ENCODE results near the gene ATP5F1A.

ATP5F1A gene

DNA sequence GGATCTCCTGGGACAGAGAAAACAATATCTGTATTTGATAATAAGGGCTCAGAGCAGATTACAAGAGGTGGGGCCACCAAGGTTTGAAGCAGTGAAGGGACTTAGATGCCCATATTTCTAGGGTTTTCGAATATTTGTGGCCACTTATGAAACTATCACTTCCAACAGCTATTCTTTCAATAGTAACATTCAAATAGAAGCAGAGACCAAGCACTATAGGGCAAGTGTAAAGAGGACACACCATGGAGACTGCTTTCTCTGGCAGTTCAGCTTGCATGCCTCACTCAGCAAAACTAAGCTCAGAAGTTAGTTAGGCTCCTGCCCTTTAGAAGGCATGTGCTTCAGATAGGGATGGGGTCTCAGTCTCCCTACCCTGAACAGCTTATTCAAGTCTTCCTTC is 36.3 kb downstream of the ATP5F1A start:
- TF ChIP-seq, protein P1, sequence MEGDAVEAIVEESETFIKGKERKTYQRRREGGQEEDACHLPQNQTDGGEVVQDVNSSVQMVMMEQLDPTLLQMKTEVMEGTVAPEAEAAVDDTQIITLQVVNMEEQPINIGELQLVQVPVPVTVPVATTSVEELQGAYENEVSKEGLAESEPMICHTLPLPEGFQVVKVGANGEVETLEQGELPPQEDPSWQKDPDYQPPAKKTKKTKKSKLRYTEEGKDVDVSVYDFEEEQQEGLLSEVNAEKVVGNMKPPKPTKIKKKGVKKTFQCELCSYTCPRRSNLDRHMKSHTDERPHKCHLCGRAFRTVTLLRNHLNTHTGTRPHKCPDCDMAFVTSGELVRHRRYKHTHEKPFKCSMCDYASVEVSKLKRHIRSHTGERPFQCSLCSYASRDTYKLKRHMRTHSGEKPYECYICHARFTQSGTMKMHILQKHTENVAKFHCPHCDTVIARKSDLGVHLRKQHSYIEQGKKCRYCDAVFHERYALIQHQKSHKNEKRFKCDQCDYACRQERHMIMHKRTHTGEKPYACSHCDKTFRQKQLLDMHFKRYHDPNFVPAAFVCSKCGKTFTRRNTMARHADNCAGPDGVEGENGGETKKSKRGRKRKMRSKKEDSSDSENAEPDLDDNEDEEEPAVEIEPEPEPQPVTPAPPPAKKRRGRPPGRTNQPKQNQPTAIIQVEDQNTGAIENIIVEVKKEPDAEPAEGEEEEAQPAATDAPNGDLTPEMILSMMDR (IDR thresholded peaks at IDR 0.05; ENCODE audit: insufficient read depth, low read length, poor library complexity, severe bottlenecking) = no peak
- TF ChIP-seq EZH2phosphoT487 (conservative IDR thresholded peaks at IDR 0.05; ENCODE audit: low read length) = no peak

DNA sequence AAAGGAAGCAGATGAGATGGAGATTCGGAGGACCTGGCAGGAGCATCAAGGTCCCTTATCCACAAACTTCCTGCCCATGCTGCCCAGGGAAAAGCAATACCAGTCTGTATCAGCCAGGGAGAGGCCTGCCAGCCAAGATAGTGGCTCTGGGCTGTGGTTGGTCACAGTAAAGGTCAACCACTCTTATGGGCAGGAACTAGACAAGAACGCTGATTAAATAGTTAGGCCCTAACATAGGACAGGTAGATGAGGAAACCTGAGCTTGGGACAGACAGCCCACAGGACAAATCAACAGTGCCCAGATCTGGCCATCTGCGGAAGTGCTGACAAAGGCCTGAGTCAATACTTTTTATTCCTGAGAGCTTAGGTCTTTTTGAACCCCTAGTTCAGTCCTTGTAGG is 36.7 kb downstream of the ATP5F1A start:
- Histone ChIP-seq H3K9me3 (ENCODE audit: insufficient read depth, low read length) (no peaks in the 10 kb centered on the region), H3K4me3 (ENCODE audit: insufficient read depth, low read length, poor library complexity, severe bottlenecking) (no peak overlapping the region), H3F3A (ENCODE audit: insufficient read depth) (no peaks in the 10 kb centered on the region), H2AFZ (ENCODE audit: low read depth, low read length, severe bottlenecking) (no peak overlapping the region), H3K9me2 (replicated peaks; ENCODE audit: insufficient read depth, low read length) (no peaks in the 10 kb centered on the region), H3K36me3 (ENCODE audit: low read length) (no peaks in the 10 kb centered on the region), H3K9ac (ENCODE audit: low read length) (no peak overlapping the region), H3K79me2 (ENCODE audit: insufficient read depth, low read length) (no peaks in the 10 kb centered on the region), H3K4me2 (ENCODE audit: low read depth, low read length, poor library complexity, severe bottlenecking) (no peak overlapping the region), H4K20me1 (ENCODE audit: low read depth, low read length) (no peaks in the 10 kb centered on the region), H3K27ac (ENCODE audit: low read depth, low read length) (no peak overlapping the region), H3K27me3 (ENCODE audit: low read length) (no peaks in the 10 kb centered on the region)
- TF ChIP-seq, protein P1 (IDR thresholded peaks at IDR 0.05; ENCODE audit: insufficient read depth, low read length, poor library complexity, severe bottlenecking) = no peak
- TF ChIP-seq EZH2phosphoT487 (conservative IDR thresholded peaks at IDR 0.05; ENCODE audit: low read length) = no peak

More for the DNA sequence above, 36.3 kb downstream of the ATP5F1A start:
- Histone ChIP-seq H3F3A (ENCODE audit: insufficient read depth) (no peaks in the 10 kb centered on the region), H3K9me2 (replicated peaks; ENCODE audit: insufficient read depth, low read length) (no peaks in the 10 kb centered on the region), H3K4me3 (ENCODE audit: insufficient read depth, low read length, poor library complexity, severe bottlenecking) (no peak overlapping the region), H3K36me3 (ENCODE audit: low read length) (no peaks in the 10 kb centered on the region), H3K27ac (ENCODE audit: low read depth, low read length) (no peak overlapping the region), H3K27me3 (ENCODE audit: low read length) (no peaks in the 10 kb centered on the region), H3K79me2 (ENCODE audit: insufficient read depth, low read length) (no peaks in the 10 kb centered on the region), H3K9me3 (ENCODE audit: insufficient read depth, low read length) (no peaks in the 10 kb centered on the region), H2AFZ (ENCODE audit: low read depth, low read length, severe bottlenecking) (no peak overlapping the region), H4K20me1 (ENCODE audit: low read depth, low read length) (no peaks in the 10 kb centered on the region), H3K4me2 (ENCODE audit: low read depth, low read length, poor library complexity, severe bottlenecking) (no peak overlapping the region), H3K9ac (ENCODE audit: low read length) (no peak overlapping the region)

DNA sequence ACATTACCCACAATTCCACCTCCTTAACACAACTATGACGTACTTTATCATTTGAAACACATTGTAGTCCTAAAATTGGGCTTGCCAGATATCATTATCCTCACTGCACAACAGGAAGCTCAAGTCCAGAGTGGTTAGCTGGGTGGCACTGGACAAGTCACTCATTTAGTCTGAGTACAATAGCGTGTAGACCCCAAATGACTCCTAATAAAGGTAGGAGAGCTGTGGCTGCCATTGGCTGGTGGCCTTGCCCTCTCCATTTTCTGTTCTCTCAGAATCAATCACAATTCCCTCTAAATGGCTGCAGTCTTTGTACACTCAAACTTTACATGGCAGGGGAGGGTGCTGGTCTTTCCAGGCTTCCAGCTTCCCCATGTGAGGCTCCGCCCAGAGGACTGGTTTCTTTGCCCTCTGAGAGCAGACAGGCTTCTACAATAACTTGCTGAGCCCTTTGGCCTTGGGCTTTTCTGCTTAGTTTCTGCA is 37.7 kb downstream of the ATP5F1A start:
- H3K9me2 ChIP-seq (replicated peaks; ENCODE audit: insufficient read depth, low read length) = no peaks in the 10 kb centered on the region
- no peak overlapping the region for H3K4me2 ChIP-seq (ENCODE audit: low read depth, low read length, poor library complexity, severe bottlenecking)
- no peak overlapping the region for H2AFZ ChIP-seq (ENCODE audit: low read depth, low read length, severe bottlenecking)
- H3K9me3 ChIP-seq (ENCODE audit: insufficient read depth, low read length) = no peaks in the 10 kb centered on the region
- H3K27me3 ChIP-seq (ENCODE audit: low read length) = no peaks in the 10 kb centered on the region
- no peaks in the 10 kb centered on the region for H3F3A ChIP-seq (ENCODE audit: insufficient read depth)
- no peaks in the 10 kb centered on the region for H4K20me1 ChIP-seq (ENCODE audit: low read depth, low read length)
- no peak overlapping the region for H3K9ac ChIP-seq (ENCODE audit: low read length)
- H3K36me3 ChIP-seq (ENCODE audit: low read length) = no peaks in the 10 kb centered on the region
- no peaks in the 10 kb centered on the region for H3K79me2 ChIP-seq (ENCODE audit: insufficient read depth, low read length)
- no peak overlapping the region for H3K4me3 ChIP-seq (ENCODE audit: insufficient read depth, low read length, poor library complexity, severe bottlenecking)
- TF ChIP-seq EZH2phosphoT487 (conservative IDR thresholded peaks at IDR 0.05; ENCODE audit: low read length) = no peak
- TF ChIP-seq, protein P1 (IDR thresholded peaks at IDR 0.05; ENCODE audit: insufficient read depth, low read length, poor library complexity, severe bottlenecking) = no peak
- H3K27ac ChIP-seq (ENCODE audit: low read depth, low read length) = no peak overlapping the region
